AG09309 (cell line): ENCODE measurements around the gene FBXO38.

ENCODE experiments used
- DNase-seq: peaks from one replicate; pipeline ENCODE4 v3.0.0-alpha.2; 2010; ENCODE audit warnings: low read depth
- H3K4me3 ChIP-seq: 2 replicates; pipeline ENCODE4 v1.5.1; 2011; ENCODE audit warnings: mild to moderate bottlenecking, low read depth, low read length, moderate library complexity; ENCODE audit not compliant: control insufficient read depth
- TF ChIP-seq, protein P1 (sequence below): IDR thresholded peaks from 2 replicates; pipeline ENCODE4 v1.5.1; 2011; ENCODE audit warnings: mild to moderate bottlenecking, low read depth, low read length, inconsistent platforms; ENCODE audit not compliant: insufficient read depth, control insufficient read depth; ENCODE audit errors: missing control alignments

FBXO38 gene

DNA sequence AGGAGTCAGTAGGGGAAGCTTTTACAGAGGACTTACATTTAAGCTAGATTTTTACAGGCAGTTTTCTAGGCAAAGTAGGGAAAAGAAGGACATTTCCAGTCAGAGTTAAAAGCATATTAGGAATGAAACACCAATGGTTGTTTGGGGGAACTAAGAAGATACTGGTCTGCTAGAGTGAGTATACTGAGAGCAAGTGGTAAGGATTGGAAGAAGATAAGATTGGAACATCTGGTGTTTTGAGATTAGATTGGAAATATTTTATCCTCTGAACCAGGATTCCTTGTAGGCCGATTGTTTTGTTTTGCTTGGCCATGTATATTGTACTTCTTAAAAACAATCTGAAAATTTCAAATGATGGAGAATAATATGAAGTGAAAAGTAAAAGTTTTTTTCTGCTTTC, 7.7 kb downstream of the FBXO38 start:
- no peak overlapping the region for H3K4me3 ChIP-seq
- TF ChIP-seq, protein P1, sequence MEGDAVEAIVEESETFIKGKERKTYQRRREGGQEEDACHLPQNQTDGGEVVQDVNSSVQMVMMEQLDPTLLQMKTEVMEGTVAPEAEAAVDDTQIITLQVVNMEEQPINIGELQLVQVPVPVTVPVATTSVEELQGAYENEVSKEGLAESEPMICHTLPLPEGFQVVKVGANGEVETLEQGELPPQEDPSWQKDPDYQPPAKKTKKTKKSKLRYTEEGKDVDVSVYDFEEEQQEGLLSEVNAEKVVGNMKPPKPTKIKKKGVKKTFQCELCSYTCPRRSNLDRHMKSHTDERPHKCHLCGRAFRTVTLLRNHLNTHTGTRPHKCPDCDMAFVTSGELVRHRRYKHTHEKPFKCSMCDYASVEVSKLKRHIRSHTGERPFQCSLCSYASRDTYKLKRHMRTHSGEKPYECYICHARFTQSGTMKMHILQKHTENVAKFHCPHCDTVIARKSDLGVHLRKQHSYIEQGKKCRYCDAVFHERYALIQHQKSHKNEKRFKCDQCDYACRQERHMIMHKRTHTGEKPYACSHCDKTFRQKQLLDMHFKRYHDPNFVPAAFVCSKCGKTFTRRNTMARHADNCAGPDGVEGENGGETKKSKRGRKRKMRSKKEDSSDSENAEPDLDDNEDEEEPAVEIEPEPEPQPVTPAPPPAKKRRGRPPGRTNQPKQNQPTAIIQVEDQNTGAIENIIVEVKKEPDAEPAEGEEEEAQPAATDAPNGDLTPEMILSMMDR = no peak
- DNase-seq = no peak

DNA sequence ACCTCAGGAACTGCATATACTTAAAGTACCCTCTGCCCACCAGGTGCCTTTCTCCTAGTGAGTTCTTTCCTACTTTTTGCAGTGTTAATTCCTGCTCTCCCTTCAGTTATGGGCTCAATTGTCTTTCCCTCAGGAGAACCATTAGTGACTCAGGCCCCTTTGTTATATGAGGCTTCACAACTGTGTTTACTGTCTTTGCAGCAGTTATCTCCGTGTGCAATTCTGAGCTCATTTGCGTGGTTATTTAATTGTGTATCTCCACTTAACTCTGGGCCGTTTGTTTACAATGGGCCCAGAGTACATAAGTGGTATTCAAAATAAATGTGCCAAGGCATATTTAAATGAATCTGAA, 9.6 kb downstream of the FBXO38 start:
- TF ChIP-seq, protein P1 = no peak
- DNase-seq = no peak

DNA sequence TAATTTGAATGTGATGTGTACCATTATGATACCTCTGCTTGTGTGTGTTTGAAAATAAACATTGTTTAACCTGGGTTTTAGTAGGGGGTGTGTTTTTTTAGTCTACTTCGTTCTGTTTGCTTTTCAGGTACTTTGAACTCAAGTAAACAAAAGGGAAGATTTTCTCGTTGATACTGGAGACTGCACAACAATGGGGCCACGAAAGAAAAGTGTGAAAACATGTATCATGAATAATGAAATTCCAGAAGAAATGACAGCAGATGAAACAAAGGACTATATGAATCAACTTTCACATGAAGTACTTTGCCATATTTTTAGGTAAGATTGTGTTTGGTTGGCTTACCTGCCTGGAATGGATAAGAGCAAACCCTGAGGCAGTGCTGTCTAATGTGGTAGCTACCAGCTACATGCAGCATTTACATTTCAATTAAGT, 10.8 kb downstream of the FBXO38 start:
- TF ChIP-seq, protein P1 = no peak
- H3K4me3 ChIP-seq = no peak overlapping the region
- DNase-seq = no peak

More for the DNA sequence above, 9.6 kb downstream of the FBXO38 start:
- H3K4me3 ChIP-seq = no peak overlapping the region

DNA sequence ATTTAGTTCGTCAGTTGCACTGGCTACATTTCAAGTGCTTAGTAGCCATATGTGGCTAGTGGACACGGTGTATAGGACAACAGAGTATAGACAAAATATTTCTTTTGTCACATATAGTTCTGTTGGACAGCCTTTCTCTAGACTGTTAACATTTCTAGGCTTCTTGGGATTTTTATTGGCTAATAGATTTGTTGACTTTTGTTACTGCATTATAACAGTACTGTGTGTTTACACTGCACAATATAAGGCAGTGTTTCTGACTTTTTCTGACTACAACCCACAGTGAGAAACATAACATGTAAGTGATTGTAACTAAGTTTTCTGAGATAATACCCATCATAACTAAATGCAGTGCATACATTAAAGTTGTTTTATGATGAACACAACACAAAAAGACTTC, 11.3 kb downstream of the FBXO38 start:
- no peak for DNase-seq
- no peak overlapping the region for H3K4me3 ChIP-seq
- TF ChIP-seq, protein P1 = no peak

DNA sequence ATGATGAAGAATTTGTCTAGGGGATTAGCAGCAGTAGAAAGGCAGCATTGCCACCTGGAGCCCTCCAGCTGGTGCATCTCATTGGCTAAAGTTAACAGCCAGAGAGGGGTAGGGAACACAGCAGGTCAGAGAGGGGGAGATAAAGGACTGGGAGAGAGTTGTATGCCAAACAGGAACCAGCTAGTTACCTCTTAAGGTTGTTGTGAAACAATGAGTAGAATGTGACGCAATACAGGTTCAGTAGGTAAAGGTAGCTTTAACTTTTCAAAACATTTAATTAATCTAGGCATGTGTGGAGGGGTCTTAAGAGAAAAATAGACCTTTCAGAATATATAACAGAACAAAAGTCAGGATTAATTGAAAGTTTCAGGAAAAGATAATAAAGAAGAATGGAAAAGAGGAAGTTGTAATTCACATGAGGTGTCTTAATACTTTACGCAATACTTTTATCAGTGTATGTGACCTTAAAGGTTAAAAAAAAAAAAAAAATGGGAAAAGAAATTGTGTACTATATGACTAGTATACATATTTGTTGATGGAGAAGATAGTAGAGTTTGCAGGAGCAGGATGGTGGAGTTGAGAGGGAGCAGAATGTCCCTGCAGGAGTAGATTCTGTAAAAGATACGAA, 14.3 kb downstream of the FBXO38 start:
- TF ChIP-seq, protein P1 = no peak
- no peak for DNase-seq
- H3K4me3 ChIP-seq = no peak overlapping the region

- TF ChIP-seq, protein P1 = no peak
- DNase-seq = no peak
- H3K4me3 ChIP-seq = no peak overlapping the region
These were observed 15.0 kb downstream of the FBXO38 start for GRCh38 chr5:148398698-148399121.

DNA sequence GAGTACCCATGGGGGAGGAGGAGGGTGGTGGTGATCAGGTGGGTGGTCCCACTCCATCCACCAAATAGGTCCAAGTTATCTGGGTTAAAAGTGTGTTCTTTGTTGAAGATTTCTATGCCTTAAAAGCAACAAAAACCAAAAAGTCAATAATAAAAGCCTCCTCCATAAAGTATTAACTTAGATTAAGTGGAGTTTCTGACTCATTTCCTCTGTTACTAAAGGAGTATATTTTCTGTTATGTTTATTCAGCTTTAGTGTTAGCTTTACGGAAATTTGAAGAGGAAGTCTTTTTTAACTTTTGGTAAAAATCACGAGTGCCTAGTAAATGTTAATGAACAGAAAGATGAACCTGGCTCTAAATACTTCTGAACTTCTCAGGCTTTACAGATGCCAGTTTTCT, 17.8 kb downstream of the FBXO38 start:
- no peak overlapping the region for H3K4me3 ChIP-seq
- DNase-seq = no peak
- TF ChIP-seq, protein P1 = no peak
